Measurements from ENCODE around the gene RNF40. TPM values are rescaled to one million over a fixed set of nuclear protein-coding genes. Genes with fewer than 3 reads are reported as not detected.

The RNF40 gene
- total RNA-seq, 1 experiment from 2014 or later, result 64.1 TPM

- H3K79me2 ChIP-seq (ENCODE audit: low read length), result peaks cover 50% of the 10 kb centered on the region
- H3K9me3 ChIP-seq (ENCODE audit: low read length), result no peaks in the 10 kb centered on the region
- H3K36me3 ChIP-seq (ENCODE audit: low read depth, low read length), result peaks cover 49% of the 10 kb centered on the region
- intact Hi-C loops (cut with micrococcal nuclease), result no loop called here
- H3K9ac ChIP-seq (ENCODE audit: low read length), result no peak overlapping the region
- no TSS peak for BruUV-seq (replicated peaks)
- H3K27me3 ChIP-seq (ENCODE audit: low read length), result no peaks in the 10 kb centered on the region
- ChIA-PET CTCF (no interaction called here), POLR2A (ENCODE audit: unreplicated experiment) (no interaction called here)
- H3K4me3 ChIP-seq (ENCODE audit: low read length), result no peak overlapping the region
- peaks cover 25% of the 10 kb centered on the region for H3K4me1 ChIP-seq (ENCODE audit: insufficient read depth, low read length)
- no peaks in the 10 kb centered on the region for H4K20me1 ChIP-seq (ENCODE audit: low read length)
- H2AFZ ChIP-seq (ENCODE audit: low read length), result no peak overlapping the region
- no peak overlapping the region for H3K4me2 ChIP-seq (ENCODE audit: low read length)
- H3K9me2 ChIP-seq (replicated peaks; ENCODE audit: low read length), result no peaks in the 10 kb centered on the region
- DNase-seq, result no peak
- ATAC-seq, result no peak
- H3F3A ChIP-seq (ENCODE audit: low read length, unreplicated experiment), result no peaks in the 10 kb centered on the region
- no peak overlapping the region for H3K27ac ChIP-seq (ENCODE audit: low read length)
- TF ChIP-seq EZH2phosphoT487 (IDR thresholded peaks at IDR 0.05; ENCODE audit: borderline replicate concordance, low read length) (no peak), EZH2 (IDR thresholded peaks at IDR 0.05; ENCODE audit: low read length, unreplicated experiment) (no peak), CTCF (conservative IDR thresholded peaks at IDR 0.05; ENCODE audit: low read depth, low read length) (no peak)
These were observed 38.3 kb upstream of the RNF40 start for GRCh38 chr16:30723725-30724355.

GRCh38 chr16:30724641-30725417 lies 37.3 kb upstream of the RNF40 start:
- BruUV-seq (replicated peaks), result no TSS peak
- Histone ChIP-seq H3K4me3 (ENCODE audit: low read length) (no peak overlapping the region), H3K27ac (ENCODE audit: low read length) (no peak overlapping the region), H3K9me2 (replicated peaks; ENCODE audit: low read length) (no peaks in the 10 kb centered on the region), H4K20me1 (ENCODE audit: low read length) (no peaks in the 10 kb centered on the region), H2AFZ (ENCODE audit: low read length) (no peak overlapping the region), H3K27me3 (ENCODE audit: low read length) (no peaks in the 10 kb centered on the region), H3K36me3 (ENCODE audit: low read depth, low read length) (peaks cover 58% of the 10 kb centered on the region), H3K4me2 (ENCODE audit: low read length) (no peak overlapping the region), H3K9ac (ENCODE audit: low read length) (no peak overlapping the region), H3F3A (ENCODE audit: low read length, unreplicated experiment) (no peaks in the 10 kb centered on the region), H3K4me1 (ENCODE audit: insufficient read depth, low read length) (peaks cover 25% of the 10 kb centered on the region), H3K9me3 (ENCODE audit: low read length) (no peaks in the 10 kb centered on the region), H3K79me2 (ENCODE audit: low read length) (peaks cover 50% of the 10 kb centered on the region)
- no peak for TF ChIP-seq CTCF (conservative IDR thresholded peaks at IDR 0.05; ENCODE audit: low read depth, low read length)
- TF ChIP-seq EZH2 (IDR thresholded peaks at IDR 0.05; ENCODE audit: low read length, unreplicated experiment), result no peak
- TF ChIP-seq EZH2phosphoT487 (IDR thresholded peaks at IDR 0.05; ENCODE audit: borderline replicate concordance, low read length), result no peak
- ATAC-seq (no peak), DNase-seq (no peak)
- ChIA-PET CTCF (no interaction called here), POLR2A (ENCODE audit: unreplicated experiment) (no interaction called here)
- intact Hi-C loops (cut with micrococcal nuclease), result no loop called here

- no TSS peak for BruUV-seq (replicated peaks)
- ATAC-seq (no peak), DNase-seq (no peak)
- H3K36me3 ChIP-seq (ENCODE audit: low read depth, low read length), result peaks cover 61% of the 10 kb centered on the region
- no peaks in the 10 kb centered on the region for H3K9me3 ChIP-seq (ENCODE audit: low read length)
- no peak overlapping the region for H3K4me2 ChIP-seq (ENCODE audit: low read length)
- intact Hi-C loops (cut with micrococcal nuclease), result no loop called here
- H3K9ac ChIP-seq (ENCODE audit: low read length), result no peak overlapping the region
- ChIA-PET CTCF (no interaction called here), POLR2A (ENCODE audit: unreplicated experiment) (no interaction called here)
- no peak overlapping the region for H3K27ac ChIP-seq (ENCODE audit: low read length)
- H2AFZ ChIP-seq (ENCODE audit: low read length), result no peak overlapping the region
- no peaks in the 10 kb centered on the region for H4K20me1 ChIP-seq (ENCODE audit: low read length)
- no peak for TF ChIP-seq EZH2phosphoT487 (IDR thresholded peaks at IDR 0.05; ENCODE audit: borderline replicate concordance, low read length)
- no peak for TF ChIP-seq CTCF (conservative IDR thresholded peaks at IDR 0.05; ENCODE audit: low read depth, low read length)
- no peak for TF ChIP-seq EZH2 (IDR thresholded peaks at IDR 0.05; ENCODE audit: low read length, unreplicated experiment)
- H3K27me3 ChIP-seq (ENCODE audit: low read length), result no peaks in the 10 kb centered on the region
- H3K4me1 ChIP-seq (ENCODE audit: insufficient read depth, low read length), result peaks cover 22% of the 10 kb centered on the region
- no peaks in the 10 kb centered on the region for H3F3A ChIP-seq (ENCODE audit: low read length, unreplicated experiment)
- no peak overlapping the region for H3K4me3 ChIP-seq (ENCODE audit: low read length)
- H3K9me2 ChIP-seq (replicated peaks; ENCODE audit: low read length), result no peaks in the 10 kb centered on the region
- peaks cover 50% of the 10 kb centered on the region for H3K79me2 ChIP-seq (ENCODE audit: low read length)
These were observed 36.7 kb upstream of the RNF40 start for GRCh38 chr16:30725418-30725792.
